ENCODE measurements around the gene OCA2.

OCA2 gene

GRCh38 chr15:28082891-28083684, 16.0 kb downstream of the OCA2 start:
- FAIRE-seq (no peak), DNase-seq (ENCODE audit: low spot score) (no peak)

- DNase-seq (ENCODE audit: low spot score) (no peak), FAIRE-seq (no peak)
These were observed 17.5 kb downstream of the OCA2 start for GRCh38 chr15:28081594-28081993.

- FAIRE-seq = no peak
- DNase-seq (ENCODE audit: low spot score) = no peak
These were observed 18.7 kb downstream of the OCA2 start for GRCh38 chr15:28080386-28080785.

GRCh38 chr15:28079313-28079969, 19.7 kb downstream of the OCA2 start:
- no peak for FAIRE-seq
- no peak for DNase-seq (ENCODE audit: low spot score)

GRCh38 chr15:28078191-28078719, 20.9 kb downstream of the OCA2 start:
- no peak for DNase-seq (ENCODE audit: low spot score)
- FAIRE-seq = no peak

- no peak for DNase-seq (ENCODE audit: low spot score)
- FAIRE-seq = no peak
These were observed 23.5 kb downstream of the OCA2 start for GRCh38 chr15:28075573-28075972.

GRCh38 chr15:28068930-28069329, 30.2 kb downstream of the OCA2 start:
- no peak for FAIRE-seq
- no peak for DNase-seq (ENCODE audit: low spot score)

GRCh38 chr15:28066231-28066630, 32.9 kb downstream of the OCA2 start:
- no peak for DNase-seq (ENCODE audit: low spot score)
- no peak for FAIRE-seq

GRCh38 chr15:28060005-28060404, 39.1 kb downstream of the OCA2 start:
- no peak for FAIRE-seq
- DNase-seq (ENCODE audit: low spot score) = no peak

- DNase-seq (ENCODE audit: low spot score) (no peak), FAIRE-seq (no peak)
These were observed 41.0 kb downstream of the OCA2 start for GRCh38 chr15:28058082-28058481.

GRCh38 chr15:28051955-28052633, 47.0 kb downstream of the OCA2 start:
- FAIRE-seq = no peak

GRCh38 chr15:28049581-28049980, 49.5 kb downstream of the OCA2 start:
- FAIRE-seq (no peak), DNase-seq (ENCODE audit: low spot score) (no peak)

More at GRCh38 chr15:28051955-28052633, 47.0 kb downstream of the OCA2 start:
- no peak for DNase-seq (ENCODE audit: low spot score)

- no peak for FAIRE-seq
- DNase-seq (ENCODE audit: low spot score) = no peak
These were observed 51.8 kb downstream of the OCA2 start for GRCh38 chr15:28047277-28047676.

GRCh38 chr15:28044121-28044672, 54.9 kb downstream of the OCA2 start:
- DNase-seq (ENCODE audit: low spot score) (no peak), FAIRE-seq (no peak)

GRCh38 chr15:28043691-28044091, 55.4 kb downstream of the OCA2 start:
- no peak for FAIRE-seq
- no peak for DNase-seq (ENCODE audit: low spot score)

- FAIRE-seq (no peak), DNase-seq (ENCODE audit: low spot score) (no peak)
These were observed 61.0 kb downstream of the OCA2 start for GRCh38 chr15:28037969-28038590.

GRCh38 chr15:28033443-28033842, 65.7 kb downstream of the OCA2 start:
- no peak for FAIRE-seq

GRCh38 chr15:28030801-28031200, 68.3 kb downstream of the OCA2 start:
- no peak for FAIRE-seq
- no peak for DNase-seq (ENCODE audit: low spot score)

More at GRCh38 chr15:28033443-28033842, 65.7 kb downstream of the OCA2 start:
- no peak for DNase-seq (ENCODE audit: low spot score)

- FAIRE-seq = no peak
- DNase-seq (ENCODE audit: low spot score) = no peak
These were observed 71.4 kb downstream of the OCA2 start for GRCh38 chr15:28027714-28028076.

- FAIRE-seq = no peak
- no peak for DNase-seq (ENCODE audit: low spot score)
These were observed 72.1 kb downstream of the OCA2 start for GRCh38 chr15:28026764-28027713.
